ENCODE measurements around the gene ZDHHC12.

GRCh38 chr9:128713941-128714573 lies 9.9 kb downstream of the ZDHHC12 start:
- TF ChIP-seq RELA (CRISPR knock-in tag; IDR thresholded peaks at IDR 0.05; ENCODE audit: borderline replicate concordance) (no peak), CTCF (IDR thresholded peaks at IDR 0.05) (no peak), ATF2 (CRISPR knock-in tag; IDR thresholded peaks at IDR 0.05; ENCODE audit: borderline replicate concordance, low read depth) (no peak), IRF2 (CRISPR knock-in tag; IDR thresholded peaks at IDR 0.05; ENCODE audit: borderline replicate concordance, low read depth) (no peak), TEAD4 (CRISPR knock-in tag; IDR thresholded peaks at IDR 0.05) (no peak), USF1 (CRISPR knock-in tag; IDR thresholded peaks at IDR 0.05) (no peak), ZNF396 (CRISPR knock-in tag; IDR thresholded peaks at IDR 0.05; ENCODE audit: borderline replicate concordance) (no peak), PREB (CRISPR knock-in tag; IDR thresholded peaks at IDR 0.05; ENCODE audit: borderline replicate concordance) (no peak), ELF4 (CRISPR knock-in tag; IDR thresholded peaks at IDR 0.05; ENCODE audit: low read depth) (no peak), RORB (CRISPR knock-in tag; IDR thresholded peaks at IDR 0.05) (no peak), ATF3 (CRISPR knock-in tag; conservative IDR thresholded peaks at IDR 0.05) (no peak)
